ENCODE measurements around the gene FOXN3. TPM values are rescaled to one million over a fixed set of nuclear protein-coding genes. Genes with fewer than 3 reads are reported as not detected.

The FOXN3 gene
- total and polyA plus RNA-seq, 2 experiments from 2014 or later, result 98.9 to 167 TPM

DNA sequence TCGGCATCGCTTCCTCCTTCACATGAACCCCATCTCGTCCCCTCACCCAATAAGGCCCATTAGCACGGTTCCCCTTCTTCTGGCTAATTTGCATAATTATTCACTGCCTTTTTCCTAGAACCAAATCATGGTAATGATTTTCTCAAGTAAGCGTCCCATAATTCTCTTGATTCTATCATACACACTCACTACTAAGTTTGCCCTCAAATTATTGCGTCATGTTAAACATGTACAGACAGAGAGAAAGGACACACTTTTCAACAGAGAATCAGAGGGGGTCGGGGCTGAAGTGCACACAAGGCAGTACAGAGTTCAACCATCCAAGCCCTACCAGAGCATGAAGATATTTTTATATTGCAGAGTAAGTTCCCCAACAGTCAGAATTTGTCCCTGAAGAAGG is 256.6 kb downstream of the FOXN3 start:
- Mint-ChIP-seq H3K27me3 (ENCODE audit: insufficient read depth, low read depth, poor library complexity) (peaks cover 28% of the 10 kb centered on the region), H3K36me3 (ENCODE audit: low read depth) (peaks cover 57% of the 10 kb centered on the region), H3K4me3 (no peak overlapping the region), H3K4me1 (peaks cover 33% of the 10 kb centered on the region), H3K9me3 (no peaks in the 10 kb centered on the region), H3K27ac (no peak overlapping the region)
- H3K4me1 ChIP-seq (ENCODE audit: insufficient read depth), result peaks cover 22% of the 10 kb centered on the region
- no peaks in the 10 kb centered on the region for H3F3A ChIP-seq (replicated peaks; ENCODE audit: low read depth)
- H2AFZ ChIP-seq, result no peak overlapping the region
- H3K27me3 ChIP-seq (ENCODE audit: insufficient read depth), result no peaks in the 10 kb centered on the region
- peaks cover 8% of the 10 kb centered on the region for H3K36me3 ChIP-seq (ENCODE audit: insufficient read depth)
- no peaks in the 10 kb centered on the region for H3K9me2 ChIP-seq (ENCODE audit: insufficient read depth)
- ATAC-seq (no peak), DNase-seq (ENCODE audit: low spot score) (no peak)
- H3K27ac ChIP-seq (ENCODE audit: low read depth), result no peak overlapping the region
- no peak overlapping the region for H3K4me2 ChIP-seq
- no peaks in the 10 kb centered on the region for H3K79me2 ChIP-seq (replicated peaks; ENCODE audit: insufficient read depth)
- H4K20me1 ChIP-seq (replicated peaks; ENCODE audit: insufficient read depth), result peaks cover 6% of the 10 kb centered on the region
- no peak overlapping the region for H3K4me3 ChIP-seq
- TF ChIP-seq, protein P1, sequence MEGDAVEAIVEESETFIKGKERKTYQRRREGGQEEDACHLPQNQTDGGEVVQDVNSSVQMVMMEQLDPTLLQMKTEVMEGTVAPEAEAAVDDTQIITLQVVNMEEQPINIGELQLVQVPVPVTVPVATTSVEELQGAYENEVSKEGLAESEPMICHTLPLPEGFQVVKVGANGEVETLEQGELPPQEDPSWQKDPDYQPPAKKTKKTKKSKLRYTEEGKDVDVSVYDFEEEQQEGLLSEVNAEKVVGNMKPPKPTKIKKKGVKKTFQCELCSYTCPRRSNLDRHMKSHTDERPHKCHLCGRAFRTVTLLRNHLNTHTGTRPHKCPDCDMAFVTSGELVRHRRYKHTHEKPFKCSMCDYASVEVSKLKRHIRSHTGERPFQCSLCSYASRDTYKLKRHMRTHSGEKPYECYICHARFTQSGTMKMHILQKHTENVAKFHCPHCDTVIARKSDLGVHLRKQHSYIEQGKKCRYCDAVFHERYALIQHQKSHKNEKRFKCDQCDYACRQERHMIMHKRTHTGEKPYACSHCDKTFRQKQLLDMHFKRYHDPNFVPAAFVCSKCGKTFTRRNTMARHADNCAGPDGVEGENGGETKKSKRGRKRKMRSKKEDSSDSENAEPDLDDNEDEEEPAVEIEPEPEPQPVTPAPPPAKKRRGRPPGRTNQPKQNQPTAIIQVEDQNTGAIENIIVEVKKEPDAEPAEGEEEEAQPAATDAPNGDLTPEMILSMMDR (conservative IDR thresholded peaks at IDR 0.05; ENCODE audit: low read depth in 2 of 2), result no peak
- TF ChIP-seq CREB1 (CRISPR knock-in tag; IDR thresholded peaks at IDR 0.05; ENCODE audit: low read depth) (no peak), ZNF114 (CRISPR knock-in tag; IDR thresholded peaks at IDR 0.05) (no peak), EZH2 (IDR thresholded peaks at IDR 0.05; ENCODE audit: low read depth, unreplicated experiment) (no peak), STAT1 (IDR thresholded peaks at IDR 0.05; ENCODE audit: unreplicated experiment) (no peak)
- TF ChIP-seq, protein P2, sequence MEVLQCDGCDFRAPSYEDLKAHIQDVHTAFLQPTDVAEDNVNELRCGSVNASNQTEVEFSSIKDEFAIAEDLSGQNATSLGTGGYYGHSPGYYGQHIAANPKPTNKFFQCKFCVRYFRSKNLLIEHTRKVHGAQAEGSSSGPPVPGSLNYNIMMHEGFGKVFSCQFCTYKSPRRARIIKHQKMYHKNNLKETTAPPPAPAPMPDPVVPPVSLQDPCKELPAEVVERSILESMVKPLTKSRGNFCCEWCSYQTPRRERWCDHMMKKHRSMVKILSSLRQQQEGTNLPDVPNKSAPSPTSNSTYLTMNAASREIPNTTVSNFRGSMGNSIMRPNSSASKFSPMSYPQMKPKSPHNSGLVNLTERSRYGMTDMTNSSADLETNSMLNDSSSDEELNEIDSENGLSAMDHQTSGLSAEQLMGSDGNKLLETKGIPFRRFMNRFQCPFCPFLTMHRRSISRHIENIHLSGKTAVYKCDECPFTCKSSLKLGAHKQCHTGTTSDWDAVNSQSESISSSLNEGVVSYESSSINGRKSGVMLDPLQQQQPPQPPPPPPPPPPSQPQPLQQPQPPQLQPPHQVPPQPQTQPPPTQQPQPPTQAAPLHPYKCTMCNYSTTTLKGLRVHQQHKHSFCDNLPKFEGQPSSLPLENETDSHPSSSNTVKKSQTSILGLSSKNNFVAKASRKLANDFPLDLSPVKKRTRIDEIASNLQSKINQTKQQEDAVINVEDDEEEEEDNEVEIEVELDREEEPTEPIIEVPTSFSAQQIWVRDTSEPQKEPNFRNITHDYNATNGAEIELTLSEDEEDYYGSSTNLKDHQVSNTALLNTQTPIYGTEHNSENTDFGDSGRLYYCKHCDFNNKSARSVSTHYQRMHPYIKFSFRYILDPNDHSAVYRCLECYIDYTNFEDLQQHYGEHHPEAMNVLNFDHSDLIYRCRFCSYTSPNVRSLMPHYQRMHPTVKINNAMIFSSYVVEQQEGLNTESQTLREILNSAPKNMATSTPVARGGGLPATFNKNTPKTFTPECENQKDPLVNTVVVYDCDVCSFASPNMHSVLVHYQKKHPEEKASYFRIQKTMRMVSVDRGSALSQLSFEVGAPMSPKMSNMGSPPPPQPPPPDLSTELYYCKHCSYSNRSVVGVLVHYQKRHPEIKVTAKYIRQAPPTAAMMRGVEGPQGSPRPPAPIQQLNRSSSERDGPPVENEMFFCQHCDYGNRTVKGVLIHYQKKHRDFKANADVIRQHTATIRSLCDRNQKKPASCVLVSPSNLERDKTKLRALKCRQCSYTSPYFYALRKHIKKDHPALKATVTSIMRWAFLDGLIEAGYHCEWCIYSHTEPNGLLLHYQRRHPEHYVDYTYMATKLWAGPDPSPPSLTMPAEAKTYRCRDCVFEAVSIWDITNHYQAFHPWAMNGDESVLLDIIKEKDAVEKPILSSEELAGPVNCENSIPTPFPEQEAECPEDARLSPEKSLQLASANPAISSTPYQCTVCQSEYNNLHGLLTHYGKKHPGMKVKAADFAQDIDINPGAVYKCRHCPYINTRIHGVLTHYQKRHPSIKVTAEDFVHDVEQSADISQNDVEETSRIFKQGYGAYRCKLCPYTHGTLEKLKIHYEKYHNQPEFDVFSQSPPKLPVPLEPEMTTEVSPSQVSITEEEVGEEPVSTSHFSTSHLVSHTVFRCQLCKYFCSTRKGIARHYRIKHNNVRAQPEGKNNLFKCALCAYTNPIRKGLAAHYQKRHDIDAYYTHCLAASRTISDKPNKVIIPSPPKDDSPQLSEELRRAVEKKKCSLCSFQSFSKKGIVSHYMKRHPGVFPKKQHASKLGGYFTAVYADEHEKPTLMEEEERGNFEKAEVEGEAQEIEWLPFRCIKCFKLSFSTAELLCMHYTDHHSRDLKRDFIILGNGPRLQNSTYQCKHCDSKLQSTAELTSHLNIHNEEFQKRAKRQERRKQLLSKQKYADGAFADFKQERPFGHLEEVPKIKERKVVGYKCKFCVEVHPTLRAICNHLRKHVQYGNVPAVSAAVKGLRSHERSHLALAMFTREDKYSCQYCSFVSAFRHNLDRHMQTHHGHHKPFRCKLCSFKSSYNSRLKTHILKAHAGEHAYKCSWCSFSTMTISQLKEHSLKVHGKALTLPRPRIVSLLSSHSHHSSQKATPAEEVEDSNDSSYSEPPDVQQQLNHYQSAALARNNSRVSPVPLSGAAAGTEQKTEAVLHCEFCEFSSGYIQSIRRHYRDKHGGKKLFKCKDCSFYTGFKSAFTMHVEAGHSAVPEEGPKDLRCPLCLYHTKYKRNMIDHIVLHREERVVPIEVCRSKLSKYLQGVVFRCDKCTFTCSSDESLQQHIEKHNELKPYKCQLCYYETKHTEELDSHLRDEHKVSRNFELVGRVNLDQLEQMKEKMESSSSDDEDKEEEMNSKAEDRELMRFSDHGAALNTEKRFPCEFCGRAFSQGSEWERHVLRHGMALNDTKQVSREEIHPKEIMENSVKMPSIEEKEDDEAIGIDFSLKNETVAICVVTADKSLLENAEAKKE (CRISPR knock-in tag; IDR thresholded peaks at IDR 0.05), result no peak

Measured in GM23338 (cell line).